ENCODE measurements around the gene STAB2.

Gene STAB2

GRCh38 chr12:103813426-103813825, 226.4 kb downstream of the STAB2 start:
- H3K4me3 ChIP-seq (ENCODE audit: insufficient read depth, low read length, poor library complexity, severe bottlenecking), result no peak overlapping the region
- no peaks in the 10 kb centered on the region for H3K79me2 ChIP-seq (ENCODE audit: insufficient read depth, low read length)
- H3K27ac ChIP-seq (ENCODE audit: low read depth, low read length), result no peak overlapping the region
- no peak for TF ChIP-seq EZH2phosphoT487 (conservative IDR thresholded peaks at IDR 0.05; ENCODE audit: low read length)
- TF ChIP-seq CTCF (IDR thresholded peaks at IDR 0.05; ENCODE audit: insufficient read depth, low read length, poor library complexity, severe bottlenecking), result no peak
- H3F3A ChIP-seq (ENCODE audit: insufficient read depth), result no peaks in the 10 kb centered on the region
- H3K27me3 ChIP-seq (ENCODE audit: low read length), result no peaks in the 10 kb centered on the region
- no peaks in the 10 kb centered on the region for H4K20me1 ChIP-seq (ENCODE audit: low read depth, low read length)
- no peak overlapping the region for H2AFZ ChIP-seq (ENCODE audit: low read depth, low read length, severe bottlenecking)
- H3K9me3 ChIP-seq (ENCODE audit: insufficient read depth, low read length), result no peaks in the 10 kb centered on the region
- no peak overlapping the region for H3K4me2 ChIP-seq (ENCODE audit: low read depth, low read length, poor library complexity, severe bottlenecking)
- H3K36me3 ChIP-seq (ENCODE audit: low read length), result no peaks in the 10 kb centered on the region
- no peak overlapping the region for H3K9ac ChIP-seq (ENCODE audit: low read length)
- H3K9me2 ChIP-seq (replicated peaks; ENCODE audit: insufficient read depth, low read length), result no peaks in the 10 kb centered on the region

- H3K9me3 ChIP-seq (ENCODE audit: insufficient read depth, low read length), result no peaks in the 10 kb centered on the region
- TF ChIP-seq CTCF (IDR thresholded peaks at IDR 0.05; ENCODE audit: insufficient read depth, low read length, poor library complexity, severe bottlenecking) (no peak), EZH2phosphoT487 (conservative IDR thresholded peaks at IDR 0.05; ENCODE audit: low read length) (no peak)
- no peaks in the 10 kb centered on the region for H3K27me3 ChIP-seq (ENCODE audit: low read length)
- H3F3A ChIP-seq (ENCODE audit: insufficient read depth), result no peaks in the 10 kb centered on the region
- no peaks in the 10 kb centered on the region for H3K36me3 ChIP-seq (ENCODE audit: low read length)
- no peaks in the 10 kb centered on the region for H3K9me2 ChIP-seq (replicated peaks; ENCODE audit: insufficient read depth, low read length)
- H3K9ac ChIP-seq (ENCODE audit: low read length), result no peak overlapping the region
- H3K27ac ChIP-seq (ENCODE audit: low read depth, low read length), result no peak overlapping the region
- H2AFZ ChIP-seq (ENCODE audit: low read depth, low read length, severe bottlenecking), result no peak overlapping the region
- no peak overlapping the region for H3K4me3 ChIP-seq (ENCODE audit: insufficient read depth, low read length, poor library complexity, severe bottlenecking)
- no peaks in the 10 kb centered on the region for H4K20me1 ChIP-seq (ENCODE audit: low read depth, low read length)
- no peak overlapping the region for H3K4me2 ChIP-seq (ENCODE audit: low read depth, low read length, poor library complexity, severe bottlenecking)
- H3K79me2 ChIP-seq (ENCODE audit: insufficient read depth, low read length), result no peaks in the 10 kb centered on the region
Observed at GRCh38 chr12:103813949-103814348, 226.9 kb downstream of the STAB2 start.

- Histone ChIP-seq H2AFZ (ENCODE audit: low read depth, low read length, severe bottlenecking) (no peak overlapping the region), H3F3A (ENCODE audit: insufficient read depth) (no peaks in the 10 kb centered on the region), H3K79me2 (ENCODE audit: insufficient read depth, low read length) (no peaks in the 10 kb centered on the region), H3K9me2 (replicated peaks; ENCODE audit: insufficient read depth, low read length) (no peaks in the 10 kb centered on the region), H3K27me3 (ENCODE audit: low read length) (no peaks in the 10 kb centered on the region), H3K4me3 (ENCODE audit: insufficient read depth, low read length, poor library complexity, severe bottlenecking) (no peak overlapping the region), H3K9me3 (ENCODE audit: insufficient read depth, low read length) (no peaks in the 10 kb centered on the region), H3K9ac (ENCODE audit: low read length) (no peak overlapping the region), H4K20me1 (ENCODE audit: low read depth, low read length) (no peaks in the 10 kb centered on the region), H3K36me3 (ENCODE audit: low read length) (no peaks in the 10 kb centered on the region), H3K27ac (ENCODE audit: low read depth, low read length) (no peak overlapping the region), H3K4me2 (ENCODE audit: low read depth, low read length, poor library complexity, severe bottlenecking) (no peak overlapping the region)
- TF ChIP-seq EZH2phosphoT487 (conservative IDR thresholded peaks at IDR 0.05; ENCODE audit: low read length) (no peak), CTCF (IDR thresholded peaks at IDR 0.05; ENCODE audit: insufficient read depth, low read length, poor library complexity, severe bottlenecking) (no peak)
Observed at GRCh38 chr12:103814436-103814835, 227.4 kb downstream of the STAB2 start.

Measured in SU-DHL-6 (cell line).